ENCODE measurements around the gene POT1. TPM values are rescaled to one million over a fixed set of nuclear protein-coding genes. Genes with fewer than 3 reads are reported as not detected.

Gene POT1
- total RNA-seq, 1 experiment from 2014 or later: 21.6 TPM

DNA sequence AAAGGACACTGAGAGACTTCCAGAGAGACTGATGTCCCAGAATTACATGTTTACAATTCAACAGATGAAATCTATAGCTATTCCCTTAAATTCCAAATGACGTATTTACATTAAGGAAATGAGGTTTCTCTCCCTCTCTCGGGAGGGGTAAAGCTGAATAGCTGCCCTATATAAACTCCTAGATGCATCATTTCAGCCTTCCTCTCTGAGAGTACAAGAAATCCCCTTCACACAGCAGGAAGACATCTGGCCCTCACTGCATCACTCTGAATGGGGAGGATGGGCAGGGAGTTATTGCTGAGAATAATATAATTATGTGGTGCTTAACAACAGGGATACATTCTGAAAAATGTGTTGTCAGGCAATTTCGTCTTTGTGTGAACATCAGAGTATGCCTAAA is 11.0 kb downstream of the POT1 start:
- no peak overlapping the region for H3K27ac Mint-ChIP-seq (ENCODE audit: unreplicated experiment)
- no peaks in the 10 kb centered on the region for H3K9me3 Mint-ChIP-seq (ENCODE audit: unreplicated experiment)
- TF ChIP-seq, protein P1, sequence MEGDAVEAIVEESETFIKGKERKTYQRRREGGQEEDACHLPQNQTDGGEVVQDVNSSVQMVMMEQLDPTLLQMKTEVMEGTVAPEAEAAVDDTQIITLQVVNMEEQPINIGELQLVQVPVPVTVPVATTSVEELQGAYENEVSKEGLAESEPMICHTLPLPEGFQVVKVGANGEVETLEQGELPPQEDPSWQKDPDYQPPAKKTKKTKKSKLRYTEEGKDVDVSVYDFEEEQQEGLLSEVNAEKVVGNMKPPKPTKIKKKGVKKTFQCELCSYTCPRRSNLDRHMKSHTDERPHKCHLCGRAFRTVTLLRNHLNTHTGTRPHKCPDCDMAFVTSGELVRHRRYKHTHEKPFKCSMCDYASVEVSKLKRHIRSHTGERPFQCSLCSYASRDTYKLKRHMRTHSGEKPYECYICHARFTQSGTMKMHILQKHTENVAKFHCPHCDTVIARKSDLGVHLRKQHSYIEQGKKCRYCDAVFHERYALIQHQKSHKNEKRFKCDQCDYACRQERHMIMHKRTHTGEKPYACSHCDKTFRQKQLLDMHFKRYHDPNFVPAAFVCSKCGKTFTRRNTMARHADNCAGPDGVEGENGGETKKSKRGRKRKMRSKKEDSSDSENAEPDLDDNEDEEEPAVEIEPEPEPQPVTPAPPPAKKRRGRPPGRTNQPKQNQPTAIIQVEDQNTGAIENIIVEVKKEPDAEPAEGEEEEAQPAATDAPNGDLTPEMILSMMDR (IDR thresholded peaks at IDR 0.05; ENCODE audit: insufficient read depth in 1 of 2, low read depth in 1 of 2, low read length in 1 of 2, severe bottlenecking in 1 of 2, unreplicated experiment in 1 of 2): no peak
- H3K27me3 Mint-ChIP-seq (ENCODE audit: insufficient read depth, unreplicated experiment): no peaks in the 10 kb centered on the region
- POLR2A ChIA-PET: no interaction called here
- no peaks in the 10 kb centered on the region for H3K36me3 Mint-ChIP-seq (ENCODE audit: insufficient read depth, unreplicated experiment)
- BruUV-seq (replicated peaks): no TSS peak
- no peak overlapping the region for H3K4me3 Mint-ChIP-seq (ENCODE audit: unreplicated experiment)
- H3K36me3 ChIP-seq (ENCODE audit: control insufficient read depth, insufficient read depth, low read length): no peaks in the 10 kb centered on the region
- H3K4me3 ChIP-seq (ENCODE audit: low read depth, low read length): no peak overlapping the region
- intact Hi-C loops (cut with micrococcal nuclease; ENCODE audit: unreplicated experiment): no loop called here
- H3K4me1 ChIP-seq: no peaks in the 10 kb centered on the region
- CTCF ChIA-PET: no interaction called here
- no peak for DNase-seq
- H3K9me3 ChIP-seq: no peaks in the 10 kb centered on the region
- no peaks in the 10 kb centered on the region for H3K4me1 Mint-ChIP-seq (ENCODE audit: low read depth, unreplicated experiment)
- no peaks in the 10 kb centered on the region for H3K27me3 ChIP-seq (replicated peaks; ENCODE audit: control insufficient read depth, insufficient read depth, low read length)

DNA sequence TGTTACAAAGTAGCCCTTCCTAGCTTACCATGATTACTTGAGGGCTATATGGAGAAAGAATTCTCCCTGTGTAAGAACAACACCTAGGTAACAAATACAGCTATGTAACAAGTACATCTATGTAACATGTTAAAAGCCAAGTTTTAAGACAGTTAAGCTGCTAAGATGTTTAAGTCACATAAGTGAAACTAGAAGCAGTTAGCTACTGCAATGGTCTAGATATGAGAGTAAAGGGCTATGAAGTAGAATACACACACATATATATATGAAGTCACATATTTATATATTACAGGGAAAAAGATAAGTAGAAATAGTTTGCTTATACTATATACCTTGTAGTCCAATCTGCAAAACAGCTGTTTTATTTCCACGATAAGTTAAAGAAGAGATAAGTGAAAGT is 14.4 kb downstream of the POT1 start:
- H3K27me3 Mint-ChIP-seq (ENCODE audit: insufficient read depth, unreplicated experiment): no peaks in the 10 kb centered on the region

DNA sequence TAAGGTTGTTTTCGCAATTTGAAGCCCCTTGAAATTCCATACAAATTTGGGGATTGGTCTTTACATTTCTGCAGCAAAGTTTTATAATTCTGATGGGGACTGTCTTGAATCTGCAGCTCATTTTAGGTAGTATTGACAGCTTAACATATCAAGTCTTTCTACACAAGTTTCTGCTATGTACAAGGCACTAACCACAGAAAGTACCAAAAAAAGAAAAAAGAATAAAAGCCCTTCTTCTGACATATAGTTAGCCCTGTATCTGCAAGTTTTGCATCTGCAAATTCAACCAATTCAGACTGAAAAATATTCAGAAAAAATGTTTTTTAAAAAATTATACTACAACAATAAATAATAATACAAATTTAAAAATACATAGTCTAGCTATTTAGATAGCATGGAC is 15.3 kb downstream of the POT1 start:
- POLR2A ChIA-PET: no interaction called here
- TF ChIP-seq, protein P1 (IDR thresholded peaks at IDR 0.05; ENCODE audit: insufficient read depth in 1 of 2, low read depth in 1 of 2, low read length in 1 of 2, severe bottlenecking in 1 of 2, unreplicated experiment in 1 of 2): no peak

More for the DNA sequence above, 14.4 kb downstream of the POT1 start:
- intact Hi-C loops (cut with micrococcal nuclease; ENCODE audit: unreplicated experiment): no loop called here
- H3K9me3 Mint-ChIP-seq (ENCODE audit: unreplicated experiment): no peaks in the 10 kb centered on the region
- Histone ChIP-seq H3K27me3 (replicated peaks; ENCODE audit: control insufficient read depth, insufficient read depth, low read length) (no peaks in the 10 kb centered on the region), H3K36me3 (ENCODE audit: control insufficient read depth, insufficient read depth, low read length) (no peaks in the 10 kb centered on the region), H3K4me1 (no peaks in the 10 kb centered on the region; the same call in 1 of the 2 replicates), H3K4me3 (ENCODE audit: low read depth, low read length) (no peak overlapping the region), H3K9me3 (no peaks in the 10 kb centered on the region)
- no peaks in the 10 kb centered on the region for H3K36me3 Mint-ChIP-seq (ENCODE audit: insufficient read depth, unreplicated experiment)
- ChIA-PET CTCF (no interaction called here), POLR2A (no interaction called here)
- H3K4me1 Mint-ChIP-seq (ENCODE audit: low read depth, unreplicated experiment): no peaks in the 10 kb centered on the region
- DNase-seq: no peak
- no peak overlapping the region for H3K27ac Mint-ChIP-seq (ENCODE audit: unreplicated experiment)
- TF ChIP-seq, protein P1 (IDR thresholded peaks at IDR 0.05; ENCODE audit: insufficient read depth in 1 of 2, low read depth in 1 of 2, low read length in 1 of 2, severe bottlenecking in 1 of 2, unreplicated experiment in 1 of 2): no peak
- no TSS peak for BruUV-seq (replicated peaks)
- no peak overlapping the region for H3K4me3 Mint-ChIP-seq (ENCODE audit: unreplicated experiment)

More for the DNA sequence above, 15.3 kb downstream of the POT1 start:
- no peaks in the 10 kb centered on the region for H3K9me3 Mint-ChIP-seq (ENCODE audit: unreplicated experiment)
- Histone ChIP-seq H3K9me3 (no peaks in the 10 kb centered on the region), H3K4me3 (ENCODE audit: low read depth, low read length) (no peak overlapping the region), H3K27me3 (replicated peaks; ENCODE audit: control insufficient read depth, insufficient read depth, low read length) (no peaks in the 10 kb centered on the region), H3K4me1 (no peaks in the 10 kb centered on the region; the same call in 1 of the 2 replicates), H3K36me3 (ENCODE audit: control insufficient read depth, insufficient read depth, low read length) (no peaks in the 10 kb centered on the region)
- H3K36me3 Mint-ChIP-seq (ENCODE audit: insufficient read depth, unreplicated experiment): no peaks in the 10 kb centered on the region
- CTCF ChIA-PET: no interaction called here
- intact Hi-C loops (cut with micrococcal nuclease; ENCODE audit: unreplicated experiment): no loop called here
- H3K4me1 Mint-ChIP-seq (ENCODE audit: low read depth, unreplicated experiment): no peaks in the 10 kb centered on the region
- BruUV-seq (replicated peaks): no TSS peak
- H3K27me3 Mint-ChIP-seq (ENCODE audit: insufficient read depth, unreplicated experiment): no peaks in the 10 kb centered on the region
- H3K27ac Mint-ChIP-seq (ENCODE audit: unreplicated experiment): no peak overlapping the region
- DNase-seq: no peak
- no peak overlapping the region for H3K4me3 Mint-ChIP-seq (ENCODE audit: unreplicated experiment)

All from Caco-2 (cell line).